Right renal cortex interstitium (tissue), 3 donors: ENCODE data around the gene SMAD3. TPM values are rescaled to one million over a fixed set of nuclear protein-coding genes. Genes with fewer than 3 reads are reported as not detected.

Source experiments
- DNase-seq, 3 donors: peaks; one replicate each; pipeline ENCODE4 v3.0.0-alpha.2; 2013; ENCODE audit warnings: low read depth in 3 of 3, low spot score in 2 of 3
- polyA plus RNA-seq, 3 donors: library from polyadenylated mRNA; unstranded; fragments of 120-200 nt; gene quantifications; one replicate each; pipeline ENCODE4 v1.2.1, GENCODE V29; 2013; ENCODE audit not compliant: insufficient read length in 3 of 3

The SMAD3 gene
- polyA plus RNA-seq, 3 donors, result 43.2 to 47.3 (median 46.0) TPM

DNA sequence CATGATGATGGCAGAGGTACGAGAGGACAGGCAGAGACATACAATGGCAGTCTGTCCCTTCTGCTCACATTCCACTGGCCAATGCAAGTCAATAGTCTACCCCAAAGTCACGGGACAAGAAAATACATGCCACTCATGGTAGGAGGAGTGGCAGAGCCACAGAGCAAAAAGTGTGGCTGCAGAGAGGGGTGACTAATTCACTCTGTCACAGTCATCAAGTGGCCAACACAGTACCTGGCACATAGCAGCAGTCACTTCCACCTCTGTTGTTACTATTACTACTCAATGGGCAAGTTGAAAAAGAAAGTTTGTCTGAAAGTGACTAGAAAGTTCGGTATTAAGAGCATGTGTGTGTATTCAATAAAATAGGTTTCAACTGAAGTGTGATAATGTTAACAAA lies 91.4 kb downstream of the SMAD3 start:
- DNase-seq, result no peak

- DNase-seq, result no peak
These were observed 92.3 kb downstream of the SMAD3 start for GRCh38 chr15:67157521-67158252.

DNA sequence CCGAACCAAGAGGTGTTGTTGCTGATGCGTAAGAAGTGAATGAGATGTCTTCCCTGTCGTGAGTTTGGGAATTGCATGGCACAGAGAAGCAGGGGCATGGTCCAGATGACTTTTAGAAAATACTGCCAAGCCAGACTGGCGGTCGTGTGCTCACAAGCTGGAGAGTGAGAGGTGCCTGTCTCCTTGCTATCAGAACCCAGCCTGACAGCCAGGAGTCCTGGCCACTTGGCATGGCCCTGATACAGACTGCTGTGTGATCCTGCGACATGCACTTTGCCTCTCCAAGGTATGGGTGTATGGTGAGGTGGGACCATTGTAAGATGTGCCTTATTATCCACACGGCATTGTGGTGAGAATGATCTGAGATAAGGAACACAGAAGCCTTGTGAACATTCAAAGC lies 93.0 kb downstream of the SMAD3 start:
- no peak for DNase-seq

DNA sequence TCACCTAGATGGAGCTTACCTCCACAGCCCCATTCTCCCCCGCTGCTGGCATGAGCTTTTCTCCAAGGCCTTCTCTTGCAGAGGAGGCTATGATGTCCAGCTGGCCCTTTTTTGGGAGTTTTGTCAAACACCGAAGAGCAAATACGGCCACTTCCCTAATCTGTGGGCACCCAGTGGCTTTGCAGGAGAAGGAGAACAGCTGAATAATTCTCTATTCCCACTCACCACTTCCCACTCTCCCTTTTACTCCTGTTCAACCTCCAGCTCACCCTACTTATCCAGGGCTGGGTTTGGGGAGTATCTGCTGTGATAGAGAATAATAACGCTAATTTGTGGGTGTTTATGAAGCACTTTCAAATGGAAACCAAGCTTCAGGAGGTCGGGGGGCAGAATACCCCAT lies 96.0 kb downstream of the SMAD3 start:
- no peak for DNase-seq

- no peak for DNase-seq
These were observed 96.5 kb downstream of the SMAD3 start for GRCh38 chr15:67161881-67162280.

GRCh38 chr15:67163180-67163579 lies 97.8 kb downstream of the SMAD3 start:
- DNase-seq, result no peak

DNA sequence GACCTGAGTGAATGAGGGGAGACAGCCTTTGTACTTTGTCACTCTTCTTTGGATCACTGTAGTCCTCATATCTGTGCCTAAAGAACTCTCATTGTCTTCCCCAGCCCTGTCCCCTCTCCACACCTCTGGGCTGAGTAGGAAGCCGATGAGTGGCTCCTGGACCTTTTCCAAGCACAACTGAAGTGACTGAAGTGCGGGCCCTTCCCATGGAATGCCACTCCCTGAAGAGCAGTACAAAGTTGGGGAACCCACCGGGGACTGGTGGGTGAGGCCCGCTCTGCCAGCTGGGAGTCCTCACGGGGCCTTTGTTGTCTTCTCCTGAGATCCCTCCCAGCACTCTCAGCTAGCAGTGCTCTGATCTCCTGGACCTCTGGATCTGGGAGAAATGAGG lies 99.0 kb downstream of the SMAD3 start:
- no peak for DNase-seq

GRCh38 chr15:67164811-67165253 lies 99.4 kb downstream of the SMAD3 start:
- DNase-seq, result no peak

GRCh38 chr15:67165254-67166253 lies 100.2 kb downstream of the SMAD3 start:
- DNase-seq, result no peak

- no peak for DNase-seq
These were observed 101.0 kb downstream of the SMAD3 start for GRCh38 chr15:67166280-67167009.

GRCh38 chr15:67167091-67167490 lies 101.7 kb downstream of the SMAD3 start:
- DNase-seq, result no peak

DNA sequence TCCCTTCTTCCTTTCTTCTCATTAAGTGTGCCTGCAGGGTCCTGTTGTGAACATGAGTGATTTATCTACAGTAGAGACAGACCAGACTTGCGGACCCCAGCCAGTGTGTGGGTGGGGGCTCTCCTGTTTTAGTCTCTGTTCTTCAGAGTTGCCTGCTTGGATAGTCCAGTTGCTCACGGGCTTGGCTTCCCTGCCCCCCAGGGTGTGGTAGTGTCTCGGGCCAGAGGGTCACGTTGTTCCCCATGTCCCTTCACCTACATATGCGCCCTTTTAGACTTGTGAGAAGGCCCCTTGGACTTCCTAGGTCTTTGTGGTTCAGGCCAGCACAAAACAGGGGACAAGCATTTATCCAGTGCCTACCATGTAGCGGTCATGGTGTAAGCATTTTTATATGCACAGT lies 103.3 kb downstream of the SMAD3 start:
- no peak for DNase-seq

DNA sequence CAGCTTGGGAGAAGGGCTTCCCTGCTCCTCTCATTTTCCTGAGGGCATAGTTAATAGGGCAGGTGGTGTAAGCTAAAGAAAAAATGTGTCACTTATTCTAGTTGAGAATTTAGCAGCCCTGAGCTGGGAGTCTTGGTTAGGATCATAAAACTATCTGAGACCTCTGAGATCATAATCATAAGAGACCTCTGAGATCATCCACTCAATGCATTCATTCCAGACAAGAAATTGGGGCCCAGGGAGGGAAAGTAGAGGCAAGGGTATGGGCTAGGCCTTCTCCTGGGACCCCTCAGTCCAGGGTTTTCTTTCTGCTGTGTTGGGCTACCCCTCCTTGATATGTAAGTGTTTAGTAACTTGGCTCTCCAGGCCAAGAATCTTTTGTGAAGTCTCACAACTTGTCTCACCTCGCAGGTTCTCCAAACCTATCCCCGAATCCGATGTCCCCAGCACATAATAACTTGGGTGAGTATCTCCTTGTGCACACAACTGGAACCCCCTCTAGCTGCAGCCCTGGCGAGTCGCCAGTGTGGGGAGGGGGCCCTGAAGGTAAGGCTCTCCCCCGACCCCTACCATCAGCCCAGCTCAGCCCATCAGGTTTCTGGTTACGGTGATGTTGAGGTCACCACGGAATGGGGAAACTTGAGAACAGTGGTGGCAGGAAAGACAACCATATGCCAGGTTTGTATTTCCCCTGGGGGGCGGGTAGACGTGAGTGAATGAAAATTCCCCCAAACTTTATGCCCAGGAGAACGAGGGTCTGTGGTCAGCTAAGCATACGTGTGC lies 104.9 kb downstream of the SMAD3 start:
- no peak for DNase-seq

DNA sequence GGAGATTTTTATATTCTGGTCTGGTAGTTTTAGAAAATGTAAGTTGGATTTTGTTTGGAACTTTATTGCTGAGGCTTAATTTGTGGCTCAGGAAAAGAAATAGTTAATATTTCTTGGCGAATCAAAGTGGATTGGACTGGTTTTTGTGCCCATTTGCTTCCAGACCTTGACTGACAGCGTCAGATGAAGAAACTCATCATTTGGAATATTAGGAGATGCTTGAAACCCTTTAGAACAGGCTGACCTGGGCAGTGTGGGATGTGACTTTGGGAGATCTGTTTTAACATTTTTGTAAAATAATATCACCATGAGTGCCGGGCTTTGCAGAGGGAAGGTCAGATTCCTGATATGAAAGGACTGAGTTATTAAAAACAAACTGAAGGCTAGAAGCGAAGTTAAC lies 106.1 kb downstream of the SMAD3 start:
- no peak for DNase-seq

GRCh38 chr15:67172172-67172571 lies 106.8 kb downstream of the SMAD3 start:
- no peak for DNase-seq

GRCh38 chr15:67173005-67173404 lies 107.6 kb downstream of the SMAD3 start:
- no peak for DNase-seq

- DNase-seq, result no peak
These were observed 108.4 kb downstream of the SMAD3 start for GRCh38 chr15:67173786-67174185.

GRCh38 chr15:67174446-67174845 lies 109.0 kb downstream of the SMAD3 start:
- no peak for DNase-seq

- DNase-seq, result no peak
These were observed 109.6 kb downstream of the SMAD3 start for GRCh38 chr15:67174864-67175573.

DNA sequence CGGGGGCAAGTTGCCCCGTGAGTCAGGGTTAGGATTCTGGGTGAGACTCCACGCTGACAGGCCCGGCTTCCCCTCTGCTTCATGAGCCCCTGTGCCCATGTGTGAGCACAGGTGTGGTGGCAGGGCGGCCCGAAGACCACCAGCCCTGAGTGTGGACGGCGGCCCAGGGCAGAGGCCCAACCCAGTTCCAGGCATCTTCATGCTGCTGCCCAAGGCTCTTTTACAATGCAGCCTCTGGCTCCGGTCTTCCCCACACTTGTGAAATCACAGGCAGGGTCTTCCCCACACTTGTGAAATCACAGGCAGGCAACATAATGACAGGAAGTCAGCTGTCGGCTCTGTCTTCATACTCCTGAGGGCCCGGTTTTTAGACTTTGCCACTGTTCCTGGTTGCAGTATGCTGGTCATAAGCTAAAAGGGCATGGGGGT lies 110.3 kb downstream of the SMAD3 start:
- DNase-seq, result no peak
